RPMI7951 (cell line): ENCODE measurements around the gene VAPA. TPM values are rescaled to one million over a fixed set of nuclear protein-coding genes. Genes with fewer than 3 reads are reported as not detected.

ENCODE experiments used
- DNase-seq: peaks from one replicate; pipeline ENCODE4 v3.0.0-alpha.2; 2012; ENCODE audit warnings: low read depth
- total RNA-seq: library from RNA; depleted of rRNA; stranded (reverse); fragments of >200 nt; shearing (Covaris generic); gene quantifications from 2 replicates; pipeline ENCODE4 v1.2.3, GENCODE V29; 2014

Gene VAPA
- total RNA-seq, 1 experiment from 2014 or later, result 258 TPM

DNA sequence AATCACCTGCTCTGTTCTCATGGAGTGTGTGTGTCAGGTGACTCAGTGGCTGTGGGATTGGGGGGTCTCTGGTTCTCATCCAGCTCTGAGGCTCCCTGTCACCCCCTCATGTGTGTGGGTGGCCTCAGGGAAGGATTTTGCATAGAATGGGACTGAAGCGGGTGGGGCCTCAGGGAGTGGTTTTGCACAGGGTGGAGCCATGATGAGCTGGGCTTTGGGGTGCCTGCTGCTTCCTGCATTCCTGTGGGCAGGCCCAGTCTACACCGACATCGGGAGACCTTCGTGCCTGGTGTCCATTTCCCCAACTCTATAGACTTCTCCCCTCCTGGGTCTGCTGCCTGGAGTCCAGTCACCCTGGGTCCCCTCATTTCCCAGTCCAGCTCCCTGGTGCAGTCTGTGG, 59.7 kb downstream of the VAPA start:
- DNase-seq, result peak; percentile 44

DNA sequence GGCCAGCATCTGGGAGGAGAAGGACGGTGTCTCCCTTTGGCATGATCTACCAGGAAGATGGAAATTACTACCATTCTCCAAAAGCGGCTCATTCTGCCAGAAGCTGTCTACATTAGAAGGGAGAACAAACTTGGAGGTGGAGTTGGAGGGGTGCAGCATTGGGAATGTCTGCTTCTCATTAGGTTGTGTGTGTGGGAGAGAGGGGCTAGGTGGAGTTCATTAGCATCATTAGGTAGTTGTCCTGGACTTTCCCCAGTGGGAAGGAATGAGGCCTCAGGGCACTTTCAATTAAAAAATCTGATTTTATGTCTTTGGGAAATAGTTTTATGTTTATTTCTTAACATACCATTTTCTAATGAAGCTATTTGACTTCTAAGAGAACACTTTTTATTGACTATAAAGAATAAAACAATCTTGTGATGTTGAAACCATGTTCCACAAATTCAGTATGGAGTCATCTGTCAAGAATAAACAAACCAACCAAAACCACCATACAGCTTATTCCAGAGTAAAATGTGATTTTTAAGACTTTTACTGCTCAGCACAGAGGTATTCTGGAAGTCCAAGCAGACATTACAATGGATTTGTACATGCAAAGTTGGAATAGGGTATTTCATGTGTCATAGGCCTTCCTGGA, 60.6 kb downstream of the VAPA start:
- DNase-seq, result no peak

DNA sequence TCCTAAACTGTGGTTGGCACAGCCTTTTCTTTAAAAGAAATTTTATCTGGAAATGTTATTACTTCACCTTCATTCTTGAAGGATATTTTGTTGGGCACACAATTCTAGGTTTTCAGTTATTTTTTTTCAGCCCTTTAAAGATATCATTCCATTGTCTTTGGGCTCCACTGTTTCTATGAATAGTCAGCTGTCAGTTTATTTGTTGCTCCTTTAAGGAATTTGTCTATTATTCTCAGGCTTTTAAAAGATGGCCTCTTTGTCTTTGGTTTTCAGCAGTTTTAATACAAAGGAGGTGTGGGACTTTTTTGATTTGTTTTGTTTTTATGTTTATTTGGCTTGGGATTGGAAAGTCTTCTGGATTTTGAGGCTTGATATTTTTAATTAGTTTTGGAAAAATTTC, 61.8 kb downstream of the VAPA start:
- no peak for DNase-seq

DNA sequence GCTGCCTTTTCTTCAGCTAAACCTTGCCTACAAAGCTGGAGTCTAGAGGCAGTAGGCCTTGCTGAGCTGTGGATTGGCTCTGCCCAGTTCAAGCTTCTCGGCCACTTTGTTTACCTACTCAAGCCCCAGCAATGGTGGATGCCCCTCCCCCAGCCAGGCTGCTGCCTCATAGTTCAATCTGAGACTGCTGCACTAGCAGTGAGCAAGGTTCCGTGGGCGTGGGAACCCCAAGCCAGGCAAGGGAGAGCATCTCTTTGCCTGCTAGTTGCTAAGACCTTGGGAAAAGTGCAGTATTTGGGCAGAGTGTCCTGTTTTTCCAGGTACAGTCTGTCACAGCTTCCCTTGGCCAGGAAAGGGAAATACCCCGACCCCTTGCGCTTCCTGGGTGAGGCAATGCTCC, 68.9 kb downstream of the VAPA start:
- no peak for DNase-seq

DNA sequence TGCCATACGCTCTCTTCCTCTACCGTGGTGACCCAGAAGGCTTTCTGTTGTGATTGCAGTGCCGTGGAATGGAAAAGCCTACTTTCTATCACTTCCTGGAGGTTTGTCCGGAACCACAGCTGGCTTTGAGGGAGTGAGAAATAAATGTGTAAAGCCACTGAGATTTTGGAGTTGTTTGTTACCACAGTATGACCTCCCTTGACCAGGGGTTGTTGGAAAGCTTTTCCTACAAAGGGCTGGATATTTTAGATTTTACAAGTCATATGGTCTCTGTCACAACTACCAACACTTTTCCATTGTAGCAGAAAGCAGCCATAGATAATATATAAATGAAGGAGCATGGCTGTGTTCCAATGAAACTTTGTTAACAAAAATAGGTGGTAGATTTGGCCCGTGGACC, 70.3 kb downstream of the VAPA start:
- peak; percentile 17 for DNase-seq

DNA sequence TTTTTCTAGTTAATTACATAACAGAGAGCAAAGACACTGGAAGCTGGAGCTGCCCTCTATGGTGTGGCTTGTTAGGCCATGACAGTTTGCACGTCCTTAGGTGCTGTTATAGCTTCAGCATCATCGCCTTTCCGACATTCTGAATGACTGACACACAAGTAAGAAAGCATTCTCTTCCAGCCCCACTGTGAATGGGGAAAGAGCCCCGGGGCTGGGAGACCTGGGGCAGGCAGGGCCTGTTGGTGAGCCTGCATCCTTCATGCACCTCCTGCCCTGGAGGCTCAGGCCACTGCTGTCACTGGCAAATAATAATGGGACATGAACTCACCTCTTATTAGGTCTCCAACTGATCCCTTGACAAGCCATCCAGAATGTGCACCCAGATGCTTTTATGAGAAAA, 71.8 kb downstream of the VAPA start:
- DNase-seq, result no peak

DNA sequence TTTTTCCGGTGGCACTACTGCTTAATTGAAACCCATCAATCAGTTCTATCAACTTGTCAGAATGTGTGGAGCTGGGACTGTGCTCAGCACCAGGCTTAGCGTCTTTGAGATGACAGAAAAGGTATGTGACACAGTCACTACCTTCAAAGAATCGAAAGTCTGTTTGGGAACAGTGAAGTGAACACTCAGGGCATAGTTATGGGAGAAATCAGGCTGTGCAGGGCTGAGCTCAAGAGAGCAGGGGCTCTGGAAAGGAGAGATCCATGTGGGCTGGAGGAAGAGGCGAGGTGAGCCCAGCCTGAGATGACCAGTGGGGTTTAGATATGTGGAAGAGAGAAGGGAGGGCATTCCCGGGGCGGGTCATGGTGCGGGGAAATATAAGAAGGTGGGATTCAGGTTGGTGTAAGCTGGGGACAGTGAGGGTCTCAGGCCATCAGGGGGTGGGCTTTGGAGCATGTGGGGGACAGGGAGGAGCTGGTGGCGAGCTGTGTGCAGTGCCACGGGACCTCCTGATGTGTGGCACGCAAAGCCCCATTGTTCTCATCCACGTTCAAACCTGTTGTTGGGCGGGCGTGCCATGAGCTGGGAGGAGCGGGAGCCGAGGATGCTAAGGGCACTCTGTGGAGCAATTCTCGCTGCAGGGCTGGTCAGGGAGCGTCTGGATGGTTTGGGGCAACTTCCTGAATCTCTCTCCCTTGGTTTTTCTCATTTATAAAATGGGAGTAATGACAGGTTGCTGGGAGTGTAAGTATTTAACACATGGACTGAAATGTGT, 72.5 kb downstream of the VAPA start:
- no peak for DNase-seq

DNA sequence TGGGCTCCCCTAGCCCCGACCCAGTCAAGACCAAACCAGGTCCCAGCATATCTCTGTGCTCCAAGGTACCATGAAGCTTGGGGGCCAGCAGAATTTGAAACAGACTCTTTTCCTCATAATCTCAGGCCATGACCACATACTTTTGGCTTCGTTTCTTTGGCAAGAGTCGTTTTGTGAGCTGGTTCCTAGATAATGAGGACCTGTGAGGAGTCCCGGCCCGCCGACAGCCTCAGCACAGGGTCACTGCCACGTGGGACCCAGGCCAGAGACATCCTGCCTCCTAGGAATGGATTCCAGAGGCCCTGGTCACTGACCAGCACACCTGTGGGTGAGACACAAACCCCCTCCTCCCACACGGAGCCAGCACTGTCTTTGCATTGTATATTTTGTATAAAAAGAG, 73.5 kb downstream of the VAPA start:
- DNase-seq, result no peak

DNA sequence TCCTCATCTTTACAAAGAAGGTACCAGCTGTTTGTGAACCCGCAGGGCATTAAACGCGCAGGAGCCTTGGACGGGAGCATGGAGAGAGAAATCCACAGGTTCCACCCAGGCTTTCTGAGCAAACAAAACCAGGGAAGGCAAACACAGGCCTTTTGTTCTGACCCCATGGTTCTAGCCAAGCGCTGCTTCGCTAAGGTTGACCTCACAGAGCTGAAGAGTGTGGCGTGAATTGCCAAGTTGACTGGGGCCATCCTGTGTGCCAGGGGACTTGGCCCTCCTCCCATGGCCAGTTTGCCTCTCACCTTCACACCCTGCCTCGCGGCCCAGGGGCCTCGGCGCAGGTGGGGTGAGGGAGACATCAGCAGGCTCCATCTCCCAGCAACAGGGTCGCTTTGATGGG, 74.1 kb downstream of the VAPA start:
- no peak for DNase-seq

DNA sequence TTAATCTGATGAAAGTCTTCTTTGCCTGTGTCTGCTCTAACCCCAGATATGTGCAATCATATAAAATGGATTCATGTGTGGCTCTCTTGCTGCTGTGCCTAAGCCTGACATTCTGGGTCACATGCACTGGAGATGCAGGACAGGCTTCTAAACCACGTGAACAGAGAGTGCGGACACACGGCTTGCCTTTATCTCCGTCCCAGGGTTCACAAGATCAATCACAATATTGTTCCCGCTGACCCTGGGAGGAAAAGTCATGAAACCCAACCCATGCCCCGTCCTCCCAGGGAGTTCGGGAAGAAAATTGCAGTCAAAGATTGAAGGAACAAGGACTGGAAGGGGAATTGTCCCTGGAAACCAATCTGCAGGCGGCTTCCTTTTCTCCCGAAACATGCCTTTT, 74.8 kb downstream of the VAPA start:
- DNase-seq, result no peak

DNA sequence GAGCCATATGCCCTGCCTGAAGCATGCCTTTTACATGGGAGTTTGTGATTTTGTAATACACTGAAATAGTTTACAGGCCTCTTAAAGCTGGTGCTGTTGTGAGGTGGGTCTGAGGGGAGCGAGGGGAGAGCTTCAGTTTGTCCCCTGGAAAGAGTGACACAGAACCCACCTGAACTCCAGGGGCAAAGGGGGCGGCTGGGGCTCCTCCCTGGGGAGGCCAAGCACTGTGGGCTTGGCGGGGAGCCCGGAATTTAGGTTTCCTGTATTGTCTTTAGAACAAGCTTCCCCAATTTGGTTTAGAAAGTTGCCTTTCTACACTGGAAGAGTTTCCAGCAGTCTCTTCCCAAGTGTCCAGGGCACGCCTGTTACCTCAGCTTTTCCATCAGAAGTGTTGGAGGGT, 75.7 kb downstream of the VAPA start:
- no peak for DNase-seq

DNA sequence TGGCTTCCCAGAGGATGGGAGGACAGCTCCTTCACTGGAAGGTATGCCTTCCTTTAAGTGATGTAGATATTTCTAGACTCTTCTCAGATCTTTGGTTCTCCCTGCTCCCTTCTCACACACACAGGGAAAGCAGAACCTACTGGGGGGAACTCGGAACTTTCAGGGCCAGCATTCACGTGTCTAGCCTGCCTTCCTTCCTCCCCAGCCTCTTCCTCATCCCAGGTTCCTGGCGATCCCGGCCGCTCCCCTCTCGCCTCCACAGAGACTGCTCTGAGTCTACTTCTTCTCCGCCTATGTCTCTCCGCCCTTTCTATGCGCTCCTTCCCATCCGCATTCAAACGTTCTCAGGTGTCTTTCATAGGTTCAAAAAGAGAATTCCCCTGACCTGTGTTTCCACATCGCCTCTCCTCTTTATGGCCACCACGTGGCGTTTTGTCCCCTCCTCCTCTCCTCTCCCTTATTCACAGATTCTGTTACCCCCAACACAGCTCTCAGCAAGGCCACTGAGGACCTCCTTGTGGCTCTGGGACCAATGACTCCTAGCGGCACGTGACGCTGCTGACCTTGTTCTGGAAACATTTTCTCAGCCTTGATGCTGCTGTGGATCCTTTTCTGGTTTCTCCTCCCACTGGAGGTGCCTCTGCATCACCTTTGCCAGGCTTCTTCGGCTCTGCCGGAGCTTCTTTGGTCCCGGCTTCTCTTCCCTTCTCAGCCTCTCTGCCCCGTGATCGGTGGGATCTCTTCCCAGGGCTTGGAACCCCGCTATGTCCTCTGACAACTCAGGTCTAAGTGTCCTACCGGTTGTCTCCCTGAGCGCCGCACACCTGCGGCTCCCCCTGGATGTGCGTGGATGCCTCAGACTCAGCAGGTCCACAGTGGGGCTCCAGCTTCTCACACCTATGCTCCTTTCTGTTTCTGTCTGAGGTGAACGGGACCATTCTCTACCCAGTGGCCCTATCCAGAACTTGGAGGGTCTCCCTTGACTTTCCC, 77.5 kb downstream of the VAPA start:
- no peak for DNase-seq

DNA sequence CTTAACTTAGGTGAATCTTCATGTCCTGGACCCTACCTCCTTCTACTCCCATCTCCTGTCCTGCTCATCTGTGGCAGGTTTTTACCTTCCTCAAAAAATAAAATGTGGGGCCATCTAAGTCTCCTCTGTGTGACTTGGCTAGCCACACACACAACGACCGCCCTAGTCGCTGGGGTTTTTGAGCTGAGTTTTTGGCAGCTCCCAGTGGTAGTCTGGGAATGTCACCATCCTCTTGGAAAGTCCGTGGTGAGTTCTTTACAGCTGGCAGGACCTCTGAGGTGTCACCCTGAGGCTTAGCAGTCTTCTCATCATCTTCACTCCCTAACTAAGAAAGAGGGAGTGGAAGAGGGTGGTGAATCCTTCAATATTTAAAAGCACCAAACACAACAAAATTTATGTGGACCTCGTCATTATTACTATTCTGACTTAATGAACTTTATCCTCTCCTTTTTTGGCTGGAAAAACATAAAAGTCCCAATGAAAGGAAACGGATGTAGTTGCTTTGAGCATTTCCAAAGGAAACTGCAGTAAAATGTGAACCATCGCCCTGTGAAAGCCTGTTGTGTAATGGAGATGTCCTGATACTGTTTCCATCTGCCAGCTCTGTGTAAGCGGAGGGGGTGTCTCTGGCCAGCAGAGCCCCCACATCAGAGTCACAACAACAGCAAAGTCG, 78.6 kb downstream of the VAPA start:
- DNase-seq, result no peak

DNA sequence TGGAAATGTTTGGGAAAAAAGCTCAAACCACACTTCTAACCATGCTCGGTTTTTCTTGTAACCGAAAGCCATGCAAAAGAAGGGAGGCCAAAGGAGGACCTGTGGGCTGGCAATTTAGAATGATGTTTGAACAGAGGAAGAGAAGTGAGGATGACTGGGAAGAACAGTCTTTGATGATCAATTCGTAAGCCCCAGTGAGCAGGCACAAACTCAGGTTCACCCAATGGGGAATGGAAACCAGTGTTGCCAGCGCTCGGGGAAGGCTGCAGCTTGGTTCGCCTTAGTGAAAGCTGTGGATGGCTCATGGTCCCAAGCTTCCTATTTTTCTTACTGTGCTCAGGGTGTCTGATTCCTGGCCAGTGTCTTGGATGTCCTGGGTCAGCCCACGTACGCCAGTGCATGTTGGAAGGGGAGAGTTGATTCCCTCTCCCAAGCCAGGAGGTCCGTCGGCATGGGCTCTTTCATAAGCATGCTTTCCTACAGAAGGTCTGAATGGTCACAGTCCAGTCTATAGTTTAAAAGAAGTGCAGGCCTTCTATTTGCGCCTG, 79.2 kb downstream of the VAPA start:
- DNase-seq, result no peak

DNA sequence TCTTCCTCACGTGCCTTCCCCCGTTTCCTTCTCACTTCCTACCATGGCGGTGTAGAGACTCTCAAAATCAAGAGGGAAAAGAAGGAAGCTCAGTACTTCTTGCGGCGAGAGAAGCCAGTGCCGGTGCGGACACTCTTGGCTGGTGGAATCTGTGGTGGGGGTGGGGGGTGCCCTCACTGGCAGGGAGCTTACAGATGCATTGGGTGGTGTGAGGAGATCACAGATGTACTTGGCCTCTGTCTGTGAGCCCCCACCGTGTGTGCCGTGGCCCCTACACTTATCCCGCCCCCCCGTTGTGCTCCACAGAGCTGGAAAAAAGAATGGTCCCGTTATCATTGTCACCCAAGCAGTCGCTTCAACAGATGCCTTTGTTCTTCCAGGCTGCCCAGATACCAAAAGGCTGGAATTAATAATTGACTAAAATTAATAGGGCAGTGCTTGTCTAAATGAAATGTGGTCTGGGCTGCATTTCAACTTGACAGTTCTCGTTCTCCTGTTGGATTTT, 79.8 kb downstream of the VAPA start:
- no peak for DNase-seq

DNA sequence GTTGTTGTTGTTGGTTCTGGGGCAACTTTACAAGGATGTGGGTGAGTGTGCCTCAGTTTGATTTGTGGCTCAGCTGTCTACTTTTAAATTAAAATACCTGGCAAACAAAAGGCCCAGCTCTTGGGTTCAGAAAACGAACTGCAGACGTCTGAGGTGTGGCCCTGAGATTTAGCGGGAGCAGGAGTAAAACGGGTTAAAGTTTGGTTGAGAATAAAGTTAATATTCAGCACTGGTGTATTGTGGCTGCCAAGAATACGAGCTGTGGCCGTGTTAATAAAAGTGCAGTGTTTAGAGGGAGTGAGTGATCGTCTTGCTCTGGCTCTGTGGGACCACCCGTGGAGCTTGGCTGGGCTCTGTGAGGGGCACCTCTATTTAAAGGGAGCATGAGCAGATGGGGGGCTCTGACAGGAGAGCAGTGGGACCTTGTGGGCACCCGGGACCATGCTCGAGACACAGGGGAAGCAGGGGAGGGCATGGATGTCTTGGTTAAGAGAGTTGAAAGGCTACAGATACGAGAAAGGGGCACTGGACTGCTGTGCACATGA, 80.3 kb downstream of the VAPA start:
- DNase-seq, result no peak

DNA sequence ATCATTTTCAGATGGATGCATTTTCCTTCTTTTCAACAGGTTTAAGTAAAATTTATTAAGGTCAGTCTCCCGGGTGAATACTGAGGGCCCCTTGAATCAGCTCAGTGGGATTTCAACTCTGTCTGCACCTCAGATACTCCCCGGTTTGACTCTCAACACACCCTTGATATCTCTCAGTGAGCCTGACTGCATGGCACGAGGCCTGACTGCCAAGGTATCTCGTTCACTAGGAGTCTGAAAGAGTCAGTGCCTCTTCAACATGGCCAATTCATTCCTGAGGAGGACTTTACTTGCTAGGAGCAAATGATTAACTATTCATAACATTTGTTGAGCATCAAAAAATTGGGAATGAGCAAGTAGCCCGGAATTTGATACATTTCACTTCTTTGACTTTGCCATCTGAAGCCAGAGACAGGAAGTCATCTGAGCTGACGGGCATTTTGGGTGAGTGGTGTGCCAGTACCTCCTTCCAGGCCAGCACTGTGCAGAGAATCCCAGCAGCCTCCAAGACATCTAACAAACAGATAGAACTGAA, 81.0 kb downstream of the VAPA start:
- no peak for DNase-seq

DNA sequence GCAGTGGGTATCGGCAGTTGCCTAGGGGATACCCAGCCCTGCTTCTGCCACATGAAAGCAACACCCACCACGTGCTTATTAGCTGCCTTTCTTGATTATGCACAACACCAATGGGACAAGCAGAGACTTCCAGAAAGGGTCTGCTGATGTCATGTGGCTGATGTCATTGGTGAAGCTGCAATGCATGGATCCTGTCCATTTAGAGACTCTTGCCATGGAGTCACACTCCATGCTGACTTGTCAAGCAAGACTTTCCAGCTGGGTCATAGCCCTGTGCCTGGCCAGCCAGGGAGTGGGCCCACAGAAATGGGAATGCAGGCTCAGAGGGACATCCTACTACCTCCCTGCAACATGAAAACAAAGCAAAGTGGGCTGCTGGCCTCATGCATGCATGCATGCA, 81.8 kb downstream of the VAPA start:
- no peak for DNase-seq

DNA sequence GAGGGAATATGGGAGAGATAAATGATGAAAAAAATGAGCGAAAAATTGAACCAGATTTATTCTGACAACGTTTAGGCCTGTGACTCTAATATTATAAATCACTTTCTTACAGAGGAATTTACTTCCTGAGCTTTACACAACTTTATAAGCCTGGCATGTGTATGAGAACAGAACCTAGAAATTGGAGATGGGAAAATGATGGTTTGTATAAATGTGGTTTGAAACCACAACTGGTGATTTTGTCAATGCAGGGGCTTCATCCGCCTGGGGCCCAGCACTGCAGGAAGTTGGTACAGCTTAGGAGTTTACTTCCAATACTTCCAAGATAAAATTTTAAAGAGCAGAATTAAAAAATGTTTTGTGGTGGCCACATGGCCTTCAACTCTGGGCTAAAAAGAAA, 82.3 kb downstream of the VAPA start:
- DNase-seq, result peak; percentile 22

DNA sequence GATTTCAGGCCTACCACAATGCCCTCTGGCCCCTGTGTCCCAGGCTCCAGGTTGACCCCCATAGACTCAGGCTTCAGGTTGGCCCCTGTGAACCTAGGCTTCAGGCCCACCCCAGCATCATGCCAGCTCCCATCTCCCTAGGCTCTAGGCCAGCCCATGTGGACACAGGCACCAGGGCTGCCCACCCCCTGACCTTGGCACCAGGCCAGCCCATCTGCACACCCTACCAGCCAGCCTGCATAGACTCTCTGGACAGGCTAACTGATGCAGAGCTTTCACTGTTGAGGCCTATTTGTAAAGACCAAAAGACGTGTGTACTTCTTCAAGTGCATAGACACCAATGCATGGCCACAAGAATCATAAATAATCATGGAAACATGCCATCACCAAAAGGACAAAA, 83.9 kb downstream of the VAPA start:
- DNase-seq, result no peak

DNA sequence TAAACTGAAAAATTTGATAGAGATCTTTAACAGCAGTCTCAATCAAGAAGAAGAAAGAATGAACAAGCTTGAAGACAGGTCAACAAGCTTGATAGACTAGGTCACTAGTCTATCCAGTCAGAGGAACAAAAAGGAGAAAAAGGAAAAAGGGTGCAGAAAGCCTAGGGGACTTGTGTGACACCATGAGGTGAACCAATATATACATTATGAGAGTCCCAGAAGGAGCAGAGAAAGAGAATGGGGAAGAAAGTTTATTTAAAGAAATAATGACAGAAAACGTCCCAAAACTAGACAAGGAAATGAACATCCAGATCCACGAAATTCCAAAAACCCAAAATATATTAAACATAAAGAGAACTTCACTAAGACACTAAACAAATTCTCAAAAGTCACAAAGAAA, 84.5 kb downstream of the VAPA start:
- DNase-seq, result no peak
